GM19193 (cell line): ENCODE data around the gene CXCR1.

Experiments
- POLR2A ChIP-seq: IDR thresholded peaks from 4 replicates; pipeline ENCODE4 v1.6.1; 2011; ENCODE audit not compliant: insufficient read depth, insufficient read length; ENCODE audit errors: extremely low read depth

Gene CXCR1

DNA sequence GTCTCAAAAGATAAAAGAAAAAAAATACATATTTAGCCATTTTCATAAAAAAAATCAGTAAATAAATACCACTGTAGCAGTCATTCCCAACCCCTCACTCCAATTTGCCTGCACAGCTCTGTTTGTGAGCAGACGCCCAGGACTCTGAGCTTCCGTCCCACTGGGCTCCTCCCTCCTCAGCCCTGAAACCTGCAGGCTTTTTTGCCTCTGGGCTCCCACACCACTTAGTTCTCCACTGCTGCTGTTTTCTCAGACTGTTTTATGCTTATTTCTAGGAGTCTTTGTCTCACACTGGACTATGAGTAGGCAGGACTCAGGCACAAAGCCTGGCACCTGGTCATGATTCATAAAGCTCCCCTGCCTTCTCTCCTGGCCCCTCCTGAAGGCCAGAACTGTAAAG is 6.1 kb upstream of the CXCR1 start:
- TF ChIP-seq POLR2A = no peak

DNA sequence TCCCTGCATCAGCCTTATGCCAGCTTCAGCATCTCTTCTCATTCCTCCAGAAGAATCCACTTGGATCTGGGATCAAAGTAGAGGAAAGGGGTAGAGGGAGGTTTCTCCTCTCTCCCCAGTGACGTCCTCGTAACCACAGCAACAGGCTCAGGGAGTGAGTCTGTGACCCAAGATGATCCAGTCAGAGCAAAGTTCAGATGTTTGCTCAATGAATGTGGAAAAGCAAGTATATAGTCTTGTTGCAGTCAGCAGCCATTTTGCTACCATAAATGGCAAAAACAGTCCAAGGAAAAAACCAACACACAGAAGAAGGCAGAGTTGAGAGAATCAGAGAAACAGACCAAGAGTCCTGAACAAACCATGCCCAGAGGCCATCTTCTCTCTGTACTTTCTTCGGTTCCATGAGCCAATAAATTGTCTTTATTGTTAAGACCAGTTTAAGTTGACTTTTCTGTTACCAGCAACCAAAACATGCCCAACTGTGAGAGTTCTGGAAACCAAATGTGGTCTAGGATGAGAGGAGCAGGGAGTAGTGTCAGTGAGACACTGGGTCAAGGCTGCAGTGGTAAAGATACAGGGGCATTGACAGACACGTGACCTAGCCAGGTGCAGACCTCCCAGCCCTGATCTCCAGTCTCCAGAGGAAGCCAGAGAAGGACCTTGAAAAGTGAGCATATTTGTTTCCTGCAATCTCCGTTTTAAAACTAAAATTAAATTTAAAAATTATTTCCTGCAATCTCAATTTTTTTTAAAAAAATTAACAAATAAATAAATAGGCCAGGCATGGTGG is 3.2 kb upstream of the CXCR1 start:
- TF ChIP-seq POLR2A = no peak

DNA sequence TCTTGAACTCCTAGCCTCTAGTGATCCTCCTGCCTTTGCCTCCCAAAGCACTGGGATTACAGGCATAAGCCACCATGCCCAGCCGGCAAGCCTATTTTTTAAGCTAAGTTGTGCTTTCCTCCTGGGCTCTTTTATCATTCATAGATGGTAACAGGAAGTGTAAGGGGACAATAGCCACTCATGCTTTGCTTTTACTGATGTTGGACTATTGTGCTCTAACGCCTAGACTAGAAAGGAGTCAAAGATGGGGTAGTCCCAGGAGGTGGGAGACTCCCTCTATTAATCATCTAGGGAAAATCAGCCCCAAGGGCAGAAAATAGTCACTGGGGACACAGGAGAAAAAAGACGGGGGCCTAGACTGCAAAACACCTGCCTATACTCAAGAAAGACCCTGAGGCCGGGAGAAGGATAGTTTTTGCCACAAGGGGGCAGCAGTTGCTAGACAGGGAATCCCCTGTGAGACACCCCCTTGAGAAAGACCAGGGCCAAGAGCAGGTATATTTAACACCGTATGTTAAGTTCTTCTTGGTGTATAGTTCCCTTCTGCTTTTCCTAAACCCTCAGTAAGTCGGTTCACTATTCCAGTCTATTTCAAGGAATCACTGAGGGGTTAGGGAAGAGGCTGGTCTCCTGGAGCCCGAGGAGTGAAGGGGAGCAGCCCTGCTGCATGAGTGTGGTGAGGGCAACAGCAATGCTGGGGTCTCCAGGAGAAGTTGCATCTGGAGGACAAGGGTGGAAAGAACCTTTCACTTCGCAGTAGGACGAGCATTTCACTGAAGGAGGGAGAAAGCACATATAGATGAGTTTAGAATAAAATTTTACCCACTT is 2.1 kb upstream of the CXCR1 start:
- TF ChIP-seq POLR2A = no peak

DNA sequence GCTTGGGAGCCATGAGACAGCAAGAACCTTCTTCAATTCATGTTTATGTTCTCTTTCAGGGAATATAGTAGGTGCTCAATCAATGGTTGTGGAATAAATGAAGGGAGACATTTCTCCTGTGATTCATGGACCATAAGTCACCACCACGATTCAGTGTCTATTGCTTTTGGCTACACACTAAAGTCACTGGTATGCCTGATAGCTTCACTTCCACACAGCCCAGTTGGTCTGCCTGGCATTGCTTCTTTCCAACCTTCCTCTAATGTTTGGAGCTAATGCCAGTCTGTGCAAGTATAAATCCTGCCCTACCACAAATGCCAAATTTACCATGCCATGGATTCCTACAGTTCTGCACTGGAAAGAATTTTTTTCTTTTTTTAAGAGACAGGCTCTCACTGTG is 1.3 kb upstream of the CXCR1 start:
- no peak for TF ChIP-seq POLR2A

DNA sequence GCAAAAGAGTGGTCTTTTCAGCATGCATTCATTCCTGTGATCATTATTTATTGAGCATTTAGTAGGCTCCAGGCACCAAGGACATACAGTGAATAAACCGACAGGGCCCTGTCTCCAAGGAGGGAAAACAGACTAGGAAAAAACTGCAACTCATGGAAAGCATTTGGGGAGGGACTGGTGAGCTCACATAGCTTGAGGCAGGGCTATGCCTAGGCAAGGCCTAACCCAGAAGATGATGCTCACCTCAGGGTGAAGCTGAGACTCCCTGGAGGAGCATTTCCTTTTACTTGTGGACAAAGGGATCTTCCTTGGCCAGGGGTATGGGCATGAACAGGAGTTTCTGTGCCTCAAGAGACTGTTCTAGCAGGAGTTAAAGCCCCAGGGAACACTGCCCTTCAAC is 3.9 kb downstream of the CXCR1 start:
- TF ChIP-seq POLR2A = no peak

DNA sequence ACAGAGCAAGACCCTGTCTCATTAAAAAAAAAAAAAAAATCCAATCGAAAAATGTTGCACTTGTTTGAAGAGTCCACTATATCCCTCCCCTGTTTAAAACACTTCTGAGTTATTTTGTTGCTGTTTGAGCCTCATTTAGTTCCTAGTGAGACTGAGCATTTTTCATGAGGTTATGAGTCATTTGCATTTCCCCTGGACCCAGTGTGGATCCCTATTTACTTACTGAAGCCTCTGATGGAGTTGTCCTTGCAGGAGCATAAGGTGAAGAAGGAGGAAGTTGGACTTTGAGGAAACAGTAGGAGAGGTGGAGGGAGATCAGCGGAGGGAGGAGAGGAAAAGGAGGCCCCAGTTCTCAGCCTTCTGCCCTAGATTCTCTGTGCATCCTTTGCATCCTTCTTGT is 5.1 kb downstream of the CXCR1 start:
- TF ChIP-seq POLR2A = no peak

DNA sequence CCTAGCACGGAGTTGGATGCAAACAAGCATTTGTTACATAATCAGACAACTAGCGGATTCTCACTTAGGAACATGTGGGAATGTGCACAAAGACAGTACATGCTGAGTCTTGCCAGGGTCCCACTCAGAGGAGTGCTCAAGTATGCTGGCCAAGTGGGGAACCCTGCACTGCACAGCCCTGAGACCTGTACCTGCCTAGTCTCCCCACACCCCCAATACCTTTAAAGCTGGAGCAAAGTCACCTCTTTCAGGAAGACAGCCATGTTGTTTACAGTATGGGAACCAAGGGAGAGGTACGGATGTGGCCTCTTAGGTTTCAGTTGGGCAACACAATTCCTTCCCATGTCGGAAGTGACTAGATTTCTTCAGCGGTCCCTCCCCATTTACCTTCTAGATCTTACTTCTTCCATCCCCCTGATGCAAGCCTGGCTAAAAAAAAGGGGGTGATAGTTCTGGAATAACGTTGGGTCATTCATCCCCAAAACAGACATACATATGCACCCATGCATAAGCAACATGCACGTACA is 10.7 kb downstream of the CXCR1 start:
- no peak for TF ChIP-seq POLR2A

DNA sequence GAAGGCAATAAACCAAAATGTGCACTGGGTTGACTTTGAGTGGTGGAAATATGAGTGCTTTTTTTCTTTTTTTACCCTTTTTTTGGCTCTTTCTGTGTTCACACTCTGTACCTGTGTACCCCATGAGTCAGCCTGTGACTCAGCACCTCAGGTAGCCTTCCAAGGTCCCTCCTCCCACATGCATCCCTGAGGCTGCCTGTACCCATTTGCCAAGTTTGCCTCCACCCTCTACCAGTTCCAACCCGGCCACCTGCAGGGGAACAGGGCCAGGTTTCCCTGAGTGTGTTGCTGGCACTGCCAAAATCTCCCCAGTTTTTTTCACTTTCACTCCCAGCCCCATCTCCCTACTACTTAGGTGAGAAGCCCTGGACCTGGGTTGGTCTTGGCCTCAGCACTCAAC is 14.0 kb downstream of the CXCR1 start:
- no peak for TF ChIP-seq POLR2A

DNA sequence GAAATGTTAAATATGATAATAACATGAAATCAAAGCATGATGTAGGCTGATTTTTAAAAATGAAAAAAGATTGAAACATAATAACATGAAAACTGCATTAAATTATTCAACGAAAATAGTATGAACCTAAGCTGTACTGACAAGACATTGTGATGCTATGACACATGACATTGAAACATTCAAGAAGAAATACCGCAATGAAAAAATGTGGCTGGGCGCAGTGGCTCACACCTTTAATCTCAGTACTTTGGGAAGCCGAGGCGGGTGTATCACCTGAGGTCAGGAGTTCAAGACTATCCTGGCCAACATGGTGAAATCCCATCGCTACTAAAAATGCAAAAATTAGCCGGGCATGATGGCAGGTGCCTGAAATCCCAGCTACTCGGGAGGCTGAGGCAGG is 14.6 kb downstream of the CXCR1 start:
- no peak for TF ChIP-seq POLR2A

DNA sequence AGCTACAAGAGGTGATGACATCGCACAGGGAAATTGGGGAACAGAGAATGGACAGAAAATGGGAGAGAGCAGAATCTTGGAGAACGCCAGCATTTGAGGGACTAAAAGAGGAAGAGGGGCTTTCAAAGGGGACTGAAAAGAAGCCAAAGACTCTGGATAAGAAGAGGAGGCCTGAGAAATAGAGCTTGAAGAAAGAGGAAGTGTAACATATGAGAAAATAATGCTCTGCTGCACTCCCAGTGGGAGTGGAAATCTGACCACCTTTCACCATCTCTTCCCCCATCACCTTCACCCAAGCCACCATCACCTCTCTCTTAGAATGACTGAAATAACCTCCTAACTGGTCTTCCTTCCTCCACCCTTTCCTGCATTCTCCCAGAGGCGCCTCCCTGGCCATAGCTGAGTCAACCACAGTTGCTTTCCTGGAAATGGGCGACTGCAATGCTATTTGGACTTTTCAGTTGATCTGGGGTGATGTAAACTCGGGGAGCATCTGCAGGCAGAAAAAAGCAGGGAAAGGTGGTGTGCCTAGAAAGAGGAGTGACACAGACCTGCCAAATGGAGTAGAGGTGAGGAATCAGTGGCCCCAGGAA is 16.8 kb downstream of the CXCR1 start:
- no peak for TF ChIP-seq POLR2A

DNA sequence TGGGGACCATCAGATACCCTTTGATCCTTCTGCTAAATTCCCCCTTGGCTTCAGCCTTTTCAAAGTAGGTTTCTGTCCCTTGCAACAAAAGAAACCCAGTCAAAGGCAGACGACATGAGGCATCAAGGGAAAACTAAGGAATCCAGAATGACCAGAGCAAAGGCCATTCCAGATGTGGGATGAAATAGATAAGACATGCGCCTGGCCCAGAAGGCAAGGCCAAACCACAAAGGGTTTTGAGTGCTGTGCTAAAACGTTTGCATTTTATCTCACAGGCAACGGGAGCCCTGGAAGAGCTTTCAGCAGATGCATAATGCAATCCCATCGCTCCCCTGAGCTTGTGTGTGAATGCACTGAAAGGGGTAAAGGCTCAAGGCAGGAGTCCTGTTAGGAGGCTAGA is 17.7 kb downstream of the CXCR1 start:
- no peak for TF ChIP-seq POLR2A

DNA sequence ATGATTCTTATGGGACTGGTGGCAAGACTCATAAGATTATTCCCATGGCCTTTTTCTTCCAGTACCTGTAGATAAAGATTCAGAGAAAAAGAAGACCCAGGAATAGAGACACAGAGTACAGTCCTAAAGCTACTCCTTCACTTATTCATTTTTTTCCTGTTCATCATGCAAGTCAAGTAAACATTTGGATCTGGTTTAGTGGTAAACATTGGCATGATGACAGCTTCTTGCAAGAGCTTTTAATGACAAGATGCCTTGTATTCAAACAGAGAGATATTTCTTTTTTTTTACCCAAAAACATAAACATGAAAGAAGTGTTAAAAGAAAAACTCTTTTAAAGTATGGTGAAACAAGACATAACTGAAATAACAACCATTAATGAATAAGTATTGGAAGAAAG is 20.7 kb downstream of the CXCR1 start:
- no peak for TF ChIP-seq POLR2A

DNA sequence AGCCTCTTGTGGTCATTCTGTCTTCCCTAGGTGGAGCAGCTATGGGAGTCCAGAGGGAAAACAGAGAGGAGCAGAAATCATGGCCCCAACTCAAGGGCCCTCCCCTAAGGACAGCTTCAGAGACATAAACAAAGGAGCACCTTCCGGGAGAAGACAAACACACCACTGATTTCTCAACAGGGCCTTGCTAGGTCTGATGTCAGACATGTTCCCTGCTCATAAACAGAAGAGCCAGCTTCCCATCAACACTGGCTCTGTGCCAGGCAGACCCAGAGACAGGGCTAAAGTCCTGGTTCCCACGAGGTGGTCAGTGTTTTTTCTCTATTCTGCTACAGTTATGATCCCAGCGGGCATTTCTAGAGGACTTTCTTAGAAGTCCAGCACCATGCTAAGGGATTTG is 21.6 kb downstream of the CXCR1 start:
- no peak for TF ChIP-seq POLR2A

DNA sequence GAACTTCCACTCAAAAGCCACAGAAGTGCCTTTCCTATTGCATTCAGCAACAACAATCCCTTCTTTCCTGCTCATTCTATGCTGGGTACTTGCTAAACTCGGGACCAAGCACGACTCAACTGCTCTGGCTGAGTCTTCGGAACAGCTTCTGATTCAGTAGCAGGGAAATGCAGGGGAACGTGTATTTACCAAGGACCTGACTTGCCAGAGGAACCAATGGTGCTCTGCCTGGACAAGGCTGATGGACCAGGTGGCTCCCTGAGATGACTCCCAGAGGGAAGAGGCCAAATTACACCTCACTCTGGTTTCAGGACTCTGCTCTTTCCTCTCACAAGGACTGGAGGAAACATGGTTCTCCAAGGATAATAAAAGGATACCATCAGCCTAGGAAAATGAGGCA is 28.7 kb downstream of the CXCR1 start:
- TF ChIP-seq POLR2A = no peak

DNA sequence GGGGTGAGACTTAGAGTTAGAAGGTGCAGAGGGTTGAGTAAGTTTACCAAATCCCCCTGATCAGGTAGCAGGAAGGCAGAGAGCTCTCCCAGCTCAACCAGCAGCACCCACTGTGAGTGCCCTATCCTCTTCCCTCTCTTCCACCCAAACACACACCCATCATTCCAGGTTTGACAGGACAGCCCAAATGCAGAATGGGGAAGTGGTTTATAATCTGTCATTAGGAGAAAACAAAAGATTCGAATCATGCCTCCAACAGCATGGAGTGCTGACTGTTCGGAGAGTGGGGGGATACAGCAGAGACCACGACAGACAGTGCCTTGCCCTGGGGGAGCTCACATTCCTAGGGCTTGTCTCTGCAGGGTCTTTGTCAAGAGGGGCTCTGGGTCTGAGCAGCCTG is 29.2 kb downstream of the CXCR1 start:
- TF ChIP-seq POLR2A = no peak
